DMS153 treated with DMSO at 0.1 percent for 48 hours (cell line): Measurements from ENCODE around the gene LAPTM5.
A peak's percentile ranks its signal among the peaks of the same experiment; 100 is the strongest.

Source experiments
- DNase-seq: peaks from one replicate; lab custom pipeline; 2025; ENCODE audit not compliant: unreplicated experiment; lab: John Stamatoyannopoulos, UW

Gene LAPTM5

GRCh38 chr1:30718636-30719405 lies 38.8 kb downstream of the LAPTM5 start:
- DNase-seq = peak; percentile 100

- peak; percentile 100 for DNase-seq
Observed at GRCh38 chr1:30718091-30718635, 39.4 kb downstream of the LAPTM5 start.

- no peak for DNase-seq
Observed at GRCh38 chr1:30716646-30717045, 40.9 kb downstream of the LAPTM5 start.

- no peak for DNase-seq
Observed at GRCh38 chr1:30715886-30716285, 41.7 kb downstream of the LAPTM5 start.

GRCh38 chr1:30715216-30715615 lies 42.4 kb downstream of the LAPTM5 start:
- no peak for DNase-seq

GRCh38 chr1:30714536-30715090 lies 43.0 kb downstream of the LAPTM5 start:
- DNase-seq = no peak

GRCh38 chr1:30714025-30714424 lies 43.5 kb downstream of the LAPTM5 start:
- no peak for DNase-seq

GRCh38 chr1:30713311-30713710 lies 44.3 kb downstream of the LAPTM5 start:
- no peak for DNase-seq

- no peak for DNase-seq
Observed at GRCh38 chr1:30712583-30712982, 45.0 kb downstream of the LAPTM5 start.

GRCh38 chr1:30710407-30710806 lies 47.2 kb downstream of the LAPTM5 start:
- DNase-seq = no peak

- DNase-seq = no peak
Observed at GRCh38 chr1:30708361-30708728, 49.2 kb downstream of the LAPTM5 start.

GRCh38 chr1:30707412-30708360 lies 49.9 kb downstream of the LAPTM5 start:
- peak; percentile 93 for DNase-seq

- peak; percentile 80 for DNase-seq
Observed at GRCh38 chr1:30706528-30706927, 51.0 kb downstream of the LAPTM5 start.

- DNase-seq = no peak
Observed at GRCh38 chr1:30705698-30706097, 51.9 kb downstream of the LAPTM5 start.

- DNase-seq = no peak
Observed at GRCh38 chr1:30704765-30705509, 52.6 kb downstream of the LAPTM5 start.

GRCh38 chr1:30704271-30704670 lies 53.3 kb downstream of the LAPTM5 start:
- DNase-seq = no peak

GRCh38 chr1:30702823-30703222 lies 54.8 kb downstream of the LAPTM5 start:
- no peak for DNase-seq

- no peak for DNase-seq
Observed at GRCh38 chr1:30701258-30701633, 56.3 kb downstream of the LAPTM5 start.

- DNase-seq = no peak
Observed at GRCh38 chr1:30700528-30701257, 56.9 kb downstream of the LAPTM5 start.

- no peak for DNase-seq
Observed at GRCh38 chr1:30699762-30700161, 57.8 kb downstream of the LAPTM5 start.
